Measurements from ENCODE around the gene PCBP3. TPM values are rescaled to one million over a fixed set of nuclear protein-coding genes. Genes with fewer than 3 reads are reported as not detected.
"Not testable (repeated sequence)": the region's sequence is repeated elsewhere in the genome, so short reads cannot be mapped to it uniquely, and the experiment has no call there.

The PCBP3 gene
- total RNA-seq, 4 donors from 2014 or later, result 0.47 to 5.3 (median 1.0) TPM; not detected in 1

DNA sequence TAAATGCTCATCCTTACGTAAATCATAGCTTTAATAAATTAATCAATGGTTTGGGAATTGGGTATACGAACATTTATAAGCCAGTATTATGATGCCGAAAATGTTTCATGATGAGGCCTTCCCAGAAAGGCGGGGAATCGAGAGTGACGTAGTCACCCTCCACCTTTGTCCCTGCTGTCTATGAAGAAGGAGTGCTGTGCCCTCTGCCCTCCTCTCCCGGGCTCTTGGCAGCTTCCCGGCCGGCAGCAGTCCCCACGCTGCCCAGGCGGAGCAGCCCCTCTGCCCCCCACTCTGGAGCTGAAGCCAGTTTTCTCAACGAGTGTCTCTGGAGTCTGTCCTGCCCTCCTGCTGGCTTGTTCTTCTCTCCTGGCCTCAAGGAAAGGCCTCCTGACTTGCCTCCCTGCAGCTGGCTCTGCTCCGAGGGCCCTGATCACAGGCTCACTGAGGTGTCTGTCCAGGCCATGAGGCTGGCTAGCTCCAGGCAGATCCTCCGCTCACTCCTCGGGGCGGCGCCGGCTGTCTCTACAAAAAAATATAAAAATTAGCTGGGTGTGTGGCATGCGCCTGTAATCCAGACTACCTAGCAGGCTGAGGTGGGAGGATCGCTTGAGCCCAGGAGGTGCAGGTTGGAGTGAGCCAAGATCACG is 187.3 kb downstream of the PCBP3 start:
- Histone ChIP-seq H3K4me1 (no peaks in the 10 kb centered on the region), H3K27ac (no peak overlapping the region), H3K27me3 (peaks cover 0 to 8% (median 0%) of the 10 kb centered on the region in 4 donors), H3K9me3 (no peaks in the 10 kb centered on the region), H3K36me3 (no peaks in the 10 kb centered on the region), H3K4me3 (no peak overlapping the region)
- WGBS, 2 donors, result 81 to 93% methylated on average over 12 to 18 of the region's 21 CpGs
- TF ChIP-seq, protein P1, sequence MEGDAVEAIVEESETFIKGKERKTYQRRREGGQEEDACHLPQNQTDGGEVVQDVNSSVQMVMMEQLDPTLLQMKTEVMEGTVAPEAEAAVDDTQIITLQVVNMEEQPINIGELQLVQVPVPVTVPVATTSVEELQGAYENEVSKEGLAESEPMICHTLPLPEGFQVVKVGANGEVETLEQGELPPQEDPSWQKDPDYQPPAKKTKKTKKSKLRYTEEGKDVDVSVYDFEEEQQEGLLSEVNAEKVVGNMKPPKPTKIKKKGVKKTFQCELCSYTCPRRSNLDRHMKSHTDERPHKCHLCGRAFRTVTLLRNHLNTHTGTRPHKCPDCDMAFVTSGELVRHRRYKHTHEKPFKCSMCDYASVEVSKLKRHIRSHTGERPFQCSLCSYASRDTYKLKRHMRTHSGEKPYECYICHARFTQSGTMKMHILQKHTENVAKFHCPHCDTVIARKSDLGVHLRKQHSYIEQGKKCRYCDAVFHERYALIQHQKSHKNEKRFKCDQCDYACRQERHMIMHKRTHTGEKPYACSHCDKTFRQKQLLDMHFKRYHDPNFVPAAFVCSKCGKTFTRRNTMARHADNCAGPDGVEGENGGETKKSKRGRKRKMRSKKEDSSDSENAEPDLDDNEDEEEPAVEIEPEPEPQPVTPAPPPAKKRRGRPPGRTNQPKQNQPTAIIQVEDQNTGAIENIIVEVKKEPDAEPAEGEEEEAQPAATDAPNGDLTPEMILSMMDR (IDR thresholded peaks at IDR 0.05), result no peak
- TF ChIP-seq POLR2A (IDR thresholded peaks at IDR 0.05), result no peak
- DNase-seq, result no peak
- intact Hi-C loops (cut with DNase I), result no loop called here

DNA sequence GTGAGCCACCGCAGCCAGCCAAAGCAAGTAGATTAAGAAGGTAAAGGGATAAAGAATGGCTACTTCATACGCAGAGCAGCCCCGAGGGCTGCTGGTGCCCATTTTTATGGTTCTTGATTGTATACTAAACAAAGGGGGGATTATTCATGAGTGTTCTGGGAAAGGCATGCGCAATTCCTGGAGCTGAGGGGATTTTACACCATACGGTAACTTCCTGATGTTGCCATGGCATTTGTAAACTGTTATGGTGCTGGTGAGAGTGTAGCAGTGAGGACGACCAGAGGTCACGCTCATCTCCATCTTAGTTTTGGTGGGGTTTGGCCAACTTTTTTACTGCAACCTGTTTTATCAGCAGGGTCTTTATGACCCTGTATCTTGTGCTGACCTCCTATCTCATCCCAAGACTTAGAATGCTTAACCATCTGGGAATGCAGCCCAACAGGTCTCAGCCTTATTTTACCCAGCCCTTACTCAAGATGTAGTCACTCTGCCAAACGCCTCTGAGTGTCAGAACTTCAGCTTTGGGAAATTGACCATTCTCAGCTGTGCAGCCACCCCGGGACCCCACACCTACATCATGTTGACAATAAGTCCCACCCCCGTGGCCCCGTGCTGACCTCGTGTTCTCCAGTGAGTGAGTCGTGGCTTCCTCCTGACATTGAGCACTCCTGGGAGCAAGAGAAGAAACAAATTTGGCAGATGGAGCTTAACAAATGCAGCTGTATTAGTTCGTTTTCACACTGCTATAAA is 188.6 kb downstream of the PCBP3 start:
- no peaks in the 10 kb centered on the region for H3K9me3 ChIP-seq
- peaks cover 0 to 8% (median 0%) of the 10 kb centered on the region in 4 donors for H3K27me3 ChIP-seq
- no peak overlapping the region for H3K4me3 ChIP-seq
- H3K36me3 ChIP-seq, result no peaks in the 10 kb centered on the region
- no peak for DNase-seq
- 29 to 42% methylated on average over 11 to 14 of the region's 14 CpGs for WGBS, 2 donors
- H3K27ac ChIP-seq, result no peak overlapping the region
- TF ChIP-seq, protein P1 (IDR thresholded peaks at IDR 0.05), result no peak
- TF ChIP-seq POLR2A (IDR thresholded peaks at IDR 0.05), result no peak
- intact Hi-C loops (cut with DNase I), result no loop called here
- H3K4me1 ChIP-seq, result no peaks in the 10 kb centered on the region

DNA sequence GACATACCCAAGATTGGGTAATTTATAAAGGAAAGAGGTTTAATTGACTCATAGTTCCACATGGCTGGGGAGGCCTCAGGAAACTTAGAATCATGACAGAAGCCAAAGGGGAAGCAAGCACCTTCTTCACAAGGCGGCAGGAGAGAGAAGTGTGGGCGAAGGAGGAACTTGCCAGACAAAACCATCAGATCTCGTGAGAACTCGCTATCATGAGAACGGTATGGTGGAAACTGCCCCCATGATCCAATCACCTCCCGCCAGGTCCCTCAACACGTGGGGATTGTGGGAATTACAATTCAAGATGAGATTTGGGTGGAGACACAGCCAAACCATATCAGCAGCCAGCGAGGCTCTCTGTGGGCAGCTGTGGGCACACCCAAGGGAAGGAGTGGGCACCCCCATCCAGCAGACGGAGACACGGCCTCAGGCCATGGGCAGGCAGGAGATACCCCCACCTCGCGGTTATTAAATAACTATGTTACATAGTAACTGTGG is 189.3 kb downstream of the PCBP3 start:
- H3K27me3 ChIP-seq; intact Hi-C loops (cut with DNase I); H3K4me1 ChIP-seq; H3K4me3 ChIP-seq; H3K36me3 ChIP-seq; DNase-seq; H3K9me3 ChIP-seq: not testable (repeated sequence)
- peak overlapping the region in 1 of 4 donors; percentile 25 for H3K27ac ChIP-seq
- 81 to 92% methylated on average over 10 to 12 of the region's 12 CpGs for WGBS, 2 donors

DNA sequence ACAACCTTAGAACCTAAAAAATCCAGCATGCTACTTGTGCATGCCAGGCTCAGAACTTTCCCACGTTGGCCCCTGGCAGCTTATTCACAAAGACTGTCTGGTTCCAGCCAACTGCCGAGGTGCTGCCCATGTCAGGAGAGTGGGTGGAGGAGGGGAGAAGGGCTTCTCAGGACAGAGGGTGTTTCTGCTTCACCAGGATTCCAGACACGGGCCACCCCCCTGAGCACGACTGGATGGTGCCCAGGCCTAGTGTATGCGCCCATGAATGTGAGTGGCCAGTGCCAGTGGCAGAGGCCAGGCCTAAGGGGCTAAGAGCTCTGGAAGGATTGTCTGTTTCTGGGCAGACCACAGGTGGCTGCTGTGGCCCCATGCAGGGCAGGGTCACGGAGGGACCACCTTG is 189.9 kb downstream of the PCBP3 start:
- Histone ChIP-seq H3K4me3 (no peak overlapping the region), H3K27me3 (peaks cover 0 to 8% (median 0%) of the 10 kb centered on the region in 4 donors), H3K36me3 (no peaks in the 10 kb centered on the region), H3K4me1 (no peaks in the 10 kb centered on the region), H3K9me3 (no peaks in the 10 kb centered on the region), H3K27ac (no peak overlapping the region)
- intact Hi-C loops (cut with DNase I), result no loop called here
- DNase-seq, result no peak
- WGBS, 2 donors, result 83 to 93% methylated on average over 1 to 3 of the region's 6 CpGs
- TF ChIP-seq POLR2A (IDR thresholded peaks at IDR 0.05), result no peak
- TF ChIP-seq, protein P1 (IDR thresholded peaks at IDR 0.05), result no peak

DNA sequence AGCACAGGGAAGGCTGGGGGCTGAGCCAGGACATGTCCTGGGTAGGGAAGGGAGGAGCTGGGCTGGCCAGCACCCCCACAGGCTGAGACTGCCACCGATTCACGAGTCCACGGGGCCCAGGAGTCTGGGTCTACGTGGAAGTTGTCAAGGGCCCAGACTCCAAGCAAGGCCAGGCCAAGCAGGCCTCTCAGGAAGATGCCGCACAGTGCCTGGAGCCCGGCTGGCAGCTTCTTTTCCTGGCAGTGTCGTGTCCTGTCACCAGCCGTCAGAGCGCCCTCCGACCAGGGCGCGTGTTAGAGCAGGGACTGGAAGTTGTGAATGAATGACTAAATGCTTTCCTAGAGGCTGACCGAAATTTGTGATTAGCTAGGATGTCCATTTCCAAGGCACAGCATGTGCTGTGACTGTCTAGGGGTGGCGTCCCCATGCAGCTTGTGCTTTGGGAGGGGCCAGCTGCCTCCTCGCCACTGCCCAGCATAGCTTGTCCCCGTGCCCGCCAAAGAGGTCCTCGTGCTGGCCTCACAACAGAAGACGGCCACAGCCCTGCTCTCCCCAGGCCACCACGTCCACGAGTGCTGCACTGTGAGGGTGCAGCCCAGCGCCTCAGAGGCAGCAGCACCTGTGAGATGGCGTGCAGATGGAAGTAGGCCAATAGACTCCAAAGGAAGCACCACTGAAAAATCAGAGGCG is 190.6 kb downstream of the PCBP3 start:
- Histone ChIP-seq H3K27me3 (peaks cover 0 to 8% (median 0%) of the 10 kb centered on the region in 4 donors), H3K4me3 (no peak overlapping the region), H3K36me3 (no peaks in the 10 kb centered on the region), H3K27ac (no peak overlapping the region), H3K4me1 (no peaks in the 10 kb centered on the region), H3K9me3 (no peaks in the 10 kb centered on the region)
- TF ChIP-seq, protein P1 (IDR thresholded peaks at IDR 0.05), result no peak
- no peak for TF ChIP-seq POLR2A (IDR thresholded peaks at IDR 0.05)
- DNase-seq, result no peak
- WGBS, 2 donors, result 64 to 98% methylated on average over 3 to 8 of the region's 24 CpGs
- intact Hi-C loops (cut with DNase I), result no loop called here
